Measurements from ENCODE around the gene SF1.

Gene SF1

DNA sequence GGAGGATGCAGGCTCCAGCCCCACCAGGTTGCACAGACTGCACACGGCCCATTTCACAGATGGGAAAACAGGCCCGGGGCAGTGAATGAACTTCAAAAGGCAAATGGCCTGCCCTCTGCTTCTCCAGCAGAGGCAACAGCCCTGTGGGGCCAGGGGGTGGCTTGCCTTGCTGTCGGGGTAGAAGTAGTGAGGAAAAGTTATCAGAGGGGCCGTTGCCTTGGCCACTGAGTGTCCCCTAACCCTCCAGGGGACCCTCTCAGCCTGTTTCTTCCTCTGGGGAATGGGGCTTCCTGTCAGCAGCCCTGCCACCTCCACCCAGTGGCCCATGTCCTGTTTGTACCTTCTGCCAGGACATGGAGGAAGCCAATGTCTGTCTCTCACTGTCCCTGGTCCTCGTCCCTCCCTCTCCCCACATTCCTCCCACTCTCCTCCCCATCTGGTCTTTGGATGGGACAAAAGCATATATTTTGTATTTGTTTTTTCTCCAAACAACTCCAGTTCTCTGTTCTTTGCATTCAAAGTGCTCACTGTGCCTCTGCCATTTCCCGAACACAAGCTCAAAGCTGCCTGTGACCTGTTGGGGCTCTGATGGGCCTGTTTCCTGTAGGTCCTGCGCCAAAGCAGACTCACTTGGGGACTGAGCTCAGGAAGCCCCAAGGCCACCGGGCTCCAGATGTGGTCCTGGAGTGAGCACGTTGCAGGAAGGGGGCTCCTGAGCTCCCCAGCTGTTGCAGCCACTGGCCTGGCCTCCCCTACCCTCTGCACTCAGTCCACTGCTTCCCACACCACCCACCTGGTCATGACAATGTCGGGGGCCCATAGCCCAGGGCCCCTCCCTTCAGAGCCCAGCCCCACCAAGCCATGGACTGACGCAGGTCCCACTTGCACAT is 15.2 kb upstream of the SF1 start:
- no peak overlapping the region for H4K8ac ChIP-seq (ENCODE audit: low read length)
- no peak overlapping the region for H3K27ac ChIP-seq (ENCODE audit: low read length, poor library complexity, severe bottlenecking)
- H3K27me3 ChIP-seq (ENCODE audit: control insufficient read depth in 1 of 2, insufficient read depth in 1 of 2, low read length in 2 of 2), result no peaks in the 10 kb centered on the region
- no peak overlapping the region for H3K14ac ChIP-seq (ENCODE audit: low read length in 2 of 2)
- 88% methylated on average over 10 of the region's 11 CpGs for WGBS
- no peak overlapping the region for H2AFZ ChIP-seq (ENCODE audit: low read depth, low read length)
- H3K4me1 ChIP-seq (ENCODE audit: control insufficient read depth, insufficient read depth, low read depth, low read length), result no peaks in the 10 kb centered on the region
- no peak for DNase-seq
- no peaks in the 10 kb centered on the region for H3K9me3 ChIP-seq (ENCODE audit: control insufficient read depth, low read length)
- no peak overlapping the region for H4K91ac ChIP-seq (ENCODE audit: low read length)
- no peak overlapping the region for H2BK12ac ChIP-seq (ENCODE audit: low read length in 2 of 2)
- H2BK5ac ChIP-seq (ENCODE audit: low read depth, low read length, poor library complexity, severe bottlenecking), result no peak overlapping the region
- H3K4ac ChIP-seq (ENCODE audit: low read depth in 1 of 2, low read length in 2 of 2), result no peak overlapping the region
- peaks cover 2% of the 10 kb centered on the region for H3K79me1 ChIP-seq (replicated peaks; ENCODE audit: low read length, poor library complexity, severe bottlenecking)
- no peak overlapping the region for H3K9ac ChIP-seq (ENCODE audit: low read length)
- H2AK5ac ChIP-seq (ENCODE audit: low read length, severe bottlenecking), result no peak overlapping the region
- H3K4me2 ChIP-seq (ENCODE audit: low read length, poor library complexity, severe bottlenecking), result no peak overlapping the region
- H3K4me3 ChIP-seq (ENCODE audit: insufficient read depth in 1 of 2, low read depth in 1 of 2, low read length in 2 of 2), result no peak overlapping the region
- H3K18ac ChIP-seq (ENCODE audit: low read depth in 1 of 2, low read length in 2 of 2), result no peak overlapping the region
- H3K36me3 ChIP-seq (ENCODE audit: control insufficient read depth in 1 of 2, insufficient read depth in 2 of 2, low read depth in 1 of 2, low read length in 2 of 2), result peaks cover 25 to 65% of the 10 kb centered on the region in 2 experiments
- no peak overlapping the region for H3K23ac ChIP-seq (ENCODE audit: low read length in 2 of 2)
- H2BK15ac ChIP-seq (ENCODE audit: low read depth, poor library complexity, severe bottlenecking), result no peak overlapping the region
- no peak overlapping the region for H2BK120ac ChIP-seq (ENCODE audit: low read depth, low read length)

DNA sequence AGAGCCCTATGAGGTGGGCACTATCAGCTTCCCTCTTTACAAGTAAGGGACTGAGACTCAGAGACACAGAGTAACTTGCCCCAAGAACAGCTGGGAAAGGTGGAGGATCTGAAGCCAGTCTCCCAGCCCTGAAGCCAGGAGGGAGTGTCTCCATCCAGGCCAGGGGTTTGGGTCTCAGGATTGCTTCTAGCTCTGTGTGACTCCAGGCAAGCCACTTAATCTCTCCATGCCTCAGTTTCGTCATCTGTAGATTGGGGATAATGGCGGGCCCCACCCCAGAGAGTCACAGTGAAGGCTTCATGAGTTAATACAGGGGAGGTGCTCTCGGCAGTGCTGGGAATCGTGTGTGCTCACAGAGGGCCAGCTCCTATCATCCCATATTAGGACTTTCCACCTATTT is 14.1 kb upstream of the SF1 start:
- Histone ChIP-seq H2BK12ac (ENCODE audit: low read length in 2 of 2) (no peak overlapping the region), H2BK15ac (ENCODE audit: low read depth, poor library complexity, severe bottlenecking) (no peak overlapping the region), H2AK5ac (ENCODE audit: low read length, severe bottlenecking) (no peak overlapping the region), H3K79me1 (replicated peaks; ENCODE audit: low read length, poor library complexity, severe bottlenecking) (peaks cover 2% of the 10 kb centered on the region), H3K27ac (ENCODE audit: low read length, poor library complexity, severe bottlenecking) (no peak overlapping the region), H3K4ac (ENCODE audit: low read depth in 1 of 2, low read length in 2 of 2) (no peak overlapping the region), H2BK5ac (ENCODE audit: low read depth, low read length, poor library complexity, severe bottlenecking) (no peak overlapping the region), H2BK120ac (ENCODE audit: low read depth, low read length) (no peak overlapping the region), H3K4me3 (ENCODE audit: insufficient read depth in 1 of 2, low read depth in 1 of 2, low read length in 2 of 2) (no peak overlapping the region), H3K4me1 (ENCODE audit: control insufficient read depth, insufficient read depth, low read depth, low read length) (peaks cover 4% of the 10 kb centered on the region), H3K18ac (ENCODE audit: low read depth in 1 of 2, low read length in 2 of 2) (no peak overlapping the region), H3K36me3 (ENCODE audit: control insufficient read depth in 1 of 2, insufficient read depth in 2 of 2, low read depth in 1 of 2, low read length in 2 of 2) (peaks cover 25 to 72% of the 10 kb centered on the region in 2 experiments), H4K91ac (ENCODE audit: low read length) (no peak overlapping the region), H3K9ac (ENCODE audit: low read length) (no peak overlapping the region), H3K23ac (ENCODE audit: low read length in 2 of 2) (no peak overlapping the region), H3K27me3 (ENCODE audit: control insufficient read depth in 1 of 2, insufficient read depth in 1 of 2, low read length in 2 of 2) (no peaks in the 10 kb centered on the region), H3K14ac (ENCODE audit: low read length in 2 of 2) (no peak overlapping the region), H3K9me3 (ENCODE audit: control insufficient read depth, low read length) (no peaks in the 10 kb centered on the region), H4K8ac (ENCODE audit: low read length) (no peak overlapping the region), H2AFZ (ENCODE audit: low read depth, low read length) (no peak overlapping the region), H3K4me2 (ENCODE audit: low read length, poor library complexity, severe bottlenecking) (no peak overlapping the region)
- 100% methylated on average over 2 of the region's 4 CpGs for WGBS
- no peak for DNase-seq

DNA sequence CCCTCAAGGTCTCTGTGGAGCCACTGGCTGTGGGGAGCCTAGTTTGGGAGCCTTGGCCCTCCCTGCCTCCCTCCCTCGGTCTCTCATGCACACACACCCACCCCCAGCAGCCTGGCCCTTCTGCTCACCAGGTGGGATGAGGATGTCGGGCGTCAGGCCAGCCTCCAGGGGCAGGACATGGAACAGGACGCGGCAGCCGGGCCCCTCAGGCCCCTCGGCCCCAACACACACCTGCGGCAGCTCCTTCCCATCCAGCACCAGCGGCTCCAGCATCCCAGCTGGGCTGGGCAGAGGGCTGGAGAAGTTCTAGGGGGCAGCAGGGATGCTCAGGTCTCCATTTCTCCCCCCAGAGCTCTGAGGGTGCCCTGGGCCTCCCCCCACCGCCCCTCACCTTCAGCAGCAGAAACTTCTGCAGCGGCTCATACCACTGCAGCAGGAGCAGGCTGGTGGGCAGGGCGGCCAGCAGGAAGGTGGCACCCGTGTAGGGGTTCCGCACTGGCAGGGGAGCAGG is 13.5 kb upstream of the SF1 start:
- Histone ChIP-seq H2BK15ac (ENCODE audit: low read depth, poor library complexity, severe bottlenecking) (no peak overlapping the region), H3K9me3 (ENCODE audit: control insufficient read depth, low read length) (no peaks in the 10 kb centered on the region), H3K4ac (ENCODE audit: low read depth in 1 of 2, low read length in 2 of 2) (no peak overlapping the region), H3K23ac (ENCODE audit: low read length in 2 of 2) (no peak overlapping the region), H3K4me1 (ENCODE audit: control insufficient read depth, insufficient read depth, low read depth, low read length) (peaks cover 4% of the 10 kb centered on the region), H4K8ac (ENCODE audit: low read length) (no peak overlapping the region), H3K4me2 (ENCODE audit: low read length, poor library complexity, severe bottlenecking) (no peak overlapping the region), H3K9ac (ENCODE audit: low read length) (no peak overlapping the region), H3K27me3 (ENCODE audit: control insufficient read depth in 1 of 2, insufficient read depth in 1 of 2, low read length in 2 of 2) (no peaks in the 10 kb centered on the region), H2AFZ (ENCODE audit: low read depth, low read length) (no peak overlapping the region), H3K4me3 (ENCODE audit: insufficient read depth in 1 of 2, low read depth in 1 of 2, low read length in 2 of 2) (no peak overlapping the region), H3K18ac (ENCODE audit: low read depth in 1 of 2, low read length in 2 of 2) (no peak overlapping the region), H2BK5ac (ENCODE audit: low read depth, low read length, poor library complexity, severe bottlenecking) (no peak overlapping the region), H3K27ac (ENCODE audit: low read length, poor library complexity, severe bottlenecking) (no peak overlapping the region), H3K14ac (ENCODE audit: low read length in 2 of 2) (no peak overlapping the region), H4K91ac (ENCODE audit: low read length) (no peak overlapping the region), H2BK12ac (ENCODE audit: low read length in 2 of 2) (no peak overlapping the region), H3K36me3 (ENCODE audit: control insufficient read depth in 1 of 2, insufficient read depth in 2 of 2, low read depth in 1 of 2, low read length in 2 of 2) (peaks cover 19 to 65% of the 10 kb centered on the region in 2 experiments), H3K79me1 (replicated peaks; ENCODE audit: low read length, poor library complexity, severe bottlenecking) (no peaks in the 10 kb centered on the region), H2AK5ac (ENCODE audit: low read length, severe bottlenecking) (no peak overlapping the region), H2BK120ac (ENCODE audit: low read depth, low read length) (no peak overlapping the region)
- no peak for DNase-seq
- 97% methylated on average over 14 of the region's 14 CpGs for WGBS

DNA sequence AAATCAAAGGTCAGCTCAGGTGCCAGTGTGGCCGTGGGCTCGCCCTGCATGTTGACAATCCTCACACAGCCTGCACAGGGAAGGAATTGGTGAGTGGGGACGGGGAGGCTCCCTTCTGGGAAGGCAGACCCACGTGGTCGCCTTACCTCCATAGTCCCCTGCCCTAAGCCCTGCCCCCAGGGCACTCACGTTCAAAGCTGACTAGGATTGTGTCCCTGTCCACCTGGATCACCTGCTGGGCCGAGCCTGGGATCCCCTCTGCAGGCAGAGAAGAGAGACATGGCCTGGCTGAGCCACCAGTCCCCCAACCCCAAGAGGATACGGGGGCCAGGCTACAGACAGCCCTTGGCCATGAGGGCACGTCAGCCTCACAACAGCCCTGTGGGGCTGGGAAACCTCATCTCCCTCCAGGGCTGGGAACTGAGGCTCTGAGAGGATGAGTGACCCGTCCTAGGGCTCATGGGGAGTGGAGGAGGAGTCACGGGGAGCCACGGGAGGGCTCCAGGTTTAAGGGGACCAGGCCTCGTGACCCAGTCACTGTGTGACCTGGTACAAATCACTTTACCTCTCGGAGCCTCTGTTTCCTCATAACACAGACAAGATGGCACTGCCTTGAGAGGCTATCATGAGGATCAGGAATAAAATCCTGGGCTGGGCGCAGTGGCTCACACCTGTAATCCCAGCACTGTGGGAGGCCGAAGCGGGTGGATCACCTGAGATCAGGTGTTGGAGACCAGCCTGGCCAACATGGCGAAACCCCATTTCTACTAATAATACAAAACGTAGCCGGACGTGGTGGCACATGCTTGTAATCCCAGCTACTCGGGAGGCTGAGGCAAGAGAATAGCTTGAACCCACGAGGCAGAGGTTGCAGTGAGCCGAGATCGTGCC is 12.1 kb upstream of the SF1 start:
- Histone ChIP-seq H3K4me2 (ENCODE audit: low read length, poor library complexity, severe bottlenecking) (no peak overlapping the region), H2AFZ (ENCODE audit: low read depth, low read length) (no peak overlapping the region), H4K8ac (ENCODE audit: low read length) (no peak overlapping the region), H2BK15ac (ENCODE audit: low read depth, poor library complexity, severe bottlenecking) (no peak overlapping the region), H3K36me3 (ENCODE audit: control insufficient read depth in 1 of 2, insufficient read depth in 2 of 2, low read depth in 1 of 2, low read length in 2 of 2) (peaks cover 10 to 53% of the 10 kb centered on the region in 2 experiments), H4K91ac (ENCODE audit: low read length) (no peak overlapping the region), H3K27ac (ENCODE audit: low read length, poor library complexity, severe bottlenecking) (no peak overlapping the region), H3K9me3 (ENCODE audit: control insufficient read depth, low read length) (no peaks in the 10 kb centered on the region), H3K9ac (ENCODE audit: low read length) (no peak overlapping the region), H2BK5ac (ENCODE audit: low read depth, low read length, poor library complexity, severe bottlenecking) (no peak overlapping the region), H3K4me1 (ENCODE audit: control insufficient read depth, insufficient read depth, low read depth, low read length) (peaks cover 4% of the 10 kb centered on the region), H3K14ac (ENCODE audit: low read length in 2 of 2) (no peak overlapping the region), H2BK12ac (ENCODE audit: low read length in 2 of 2) (peak overlapping the region in 1 of 2 experiments; percentile 23), H3K79me1 (replicated peaks; ENCODE audit: low read length, poor library complexity, severe bottlenecking) (no peaks in the 10 kb centered on the region), H3K4ac (ENCODE audit: low read depth in 1 of 2, low read length in 2 of 2) (no peak overlapping the region), H3K27me3 (ENCODE audit: control insufficient read depth in 1 of 2, insufficient read depth in 1 of 2, low read length in 2 of 2) (no peaks in the 10 kb centered on the region), H2AK5ac (ENCODE audit: low read length, severe bottlenecking) (no peak overlapping the region), H3K18ac (ENCODE audit: low read depth in 1 of 2, low read length in 2 of 2) (no peak overlapping the region), H3K4me3 (ENCODE audit: insufficient read depth in 1 of 2, low read depth in 1 of 2, low read length in 2 of 2) (no peak overlapping the region), H2BK120ac (ENCODE audit: low read depth, low read length) (no peak overlapping the region), H3K23ac (ENCODE audit: low read length in 2 of 2) (no peak overlapping the region)
- DNase-seq, result no peak
- 93% methylated on average over 23 of the region's 25 CpGs for WGBS

Data from mesenchymal stem cell (in vitro differentiated cells and primary cell).